Astrocyte (in vitro differentiated cells and primary cell): Measurements from ENCODE around the gene ZNF622. TPM values are rescaled to one million over a fixed set of nuclear protein-coding genes. Genes with fewer than 3 reads are reported as not detected.
"Not testable (repeated sequence)": the region's sequence is repeated elsewhere in the genome, so short reads cannot be mapped to it uniquely, and the experiment has no call there.

Experiments used
- DNase-seq: peaks from one replicate; pipeline ENCODE4 v3.0.0-alpha.2; 2010; ENCODE audit warnings: low read depth
- FAIRE-seq: peaks from 2 replicates; lab custom pipeline; 2011; peaks lifted over from hg19 to GRCh38; lab: Jason Lieb, UNC
- H2AFZ ChIP-seq: 2 replicates; pipeline ENCODE4 v1.6.0; 2012; ENCODE audit warnings: low read depth, low read length, inconsistent platforms
- H3K27ac ChIP-seq: 2 replicates; pipeline ENCODE4 v1.5.1; 2011; ENCODE audit warnings: low read depth, low read length, inconsistent platforms
- H3K27me3 ChIP-seq: 2 replicates; pipeline ENCODE4 v1.6.0; 2011; ENCODE audit warnings: low read length, inconsistent platforms; ENCODE audit not compliant: insufficient read depth
- H3K36me3 ChIP-seq: 2 replicates; pipeline ENCODE4 v1.5.1; 2011; ENCODE audit warnings: low read length, inconsistent platforms; ENCODE audit not compliant: insufficient read depth
- H3K4me1 ChIP-seq: 2 replicates; pipeline ENCODE4 v1.5.1; 2011; ENCODE audit warnings: low read length, inconsistent platforms; ENCODE audit not compliant: insufficient read depth
- H3K4me2 ChIP-seq: 2 replicates; pipeline ENCODE4 v1.6.0; 2012; ENCODE audit warnings: low read length, inconsistent platforms
- H3K4me3 ChIP-seq: 2 replicates; pipeline ENCODE4 v1.5.1; 2011; ENCODE audit warnings: low read depth, mild to moderate bottlenecking, low read length, inconsistent platforms; ENCODE audit not compliant: insufficient read depth
- H3K79me2 ChIP-seq: 2 replicates; pipeline ENCODE4 v1.6.0; 2012; ENCODE audit warnings: mild to moderate bottlenecking, low read length, inconsistent platforms; ENCODE audit not compliant: insufficient read depth
- H3K9ac ChIP-seq: 2 replicates; pipeline ENCODE4 v1.6.0; 2012; ENCODE audit warnings: mild to moderate bottlenecking, low read length, inconsistent platforms
- H3K9me3 ChIP-seq: 2 replicates; pipeline ENCODE4 v1.5.1; 2012; ENCODE audit warnings: low read depth, mild to moderate bottlenecking, low read length, inconsistent platforms; ENCODE audit not compliant: insufficient read depth
- H4K20me1 ChIP-seq: 2 replicates; pipeline ENCODE4 v1.6.0; 2012; ENCODE audit warnings: low read length, inconsistent platforms; ENCODE audit not compliant: insufficient read depth
- H3K27ac Mint-ChIP-seq: one replicate; pipeline ENCODE4 v1.8.0; 2021; ENCODE audit warnings: mild to moderate bottlenecking, mixed read lengths; ENCODE audit not compliant: unreplicated experiment
- H3K27me3 Mint-ChIP-seq: one replicate; pipeline ENCODE4 v1.8.0; 2021; ENCODE audit warnings: low read depth, mixed read lengths; ENCODE audit not compliant: unreplicated experiment
- H3K36me3 Mint-ChIP-seq: one replicate; pipeline ENCODE4 v1.8.0; 2021; ENCODE audit warnings: low read depth, mixed read lengths; ENCODE audit not compliant: unreplicated experiment
- H3K4me1 Mint-ChIP-seq: one replicate; pipeline ENCODE4 v1.8.0; 2021; ENCODE audit warnings: low read depth, mixed read lengths; ENCODE audit not compliant: unreplicated experiment
- H3K4me3 Mint-ChIP-seq: one replicate; pipeline ENCODE4 v1.8.0; 2021; ENCODE audit warnings: mild to moderate bottlenecking, moderate library complexity, mixed read lengths; ENCODE audit not compliant: unreplicated experiment
- H3K9me3 Mint-ChIP-seq: one replicate; pipeline ENCODE4 v1.8.0; 2021; ENCODE audit warnings: mild to moderate bottlenecking, mixed read lengths; ENCODE audit not compliant: unreplicated experiment
- CTCF ChIP-seq: IDR thresholded peaks from 2 replicates; pipeline ENCODE4 v1.5.1; 2011; ENCODE audit warnings: low read depth, mild to moderate bottlenecking, inconsistent platforms, low read length, moderate library complexity; ENCODE audit not compliant: insufficient read depth
- EZH2 ChIP-seq: IDR thresholded peaks from 2 replicates; pipeline ENCODE4 v1.6.1; 2012; ENCODE audit warnings: mild to moderate bottlenecking, low read length, inconsistent platforms; ENCODE audit not compliant: insufficient read depth
- total RNA-seq: library from RNA; stranded (reverse); gene quantifications from 2 replicates; pipeline ENCODE4 v1.2.1, GENCODE V29; 2021

ZNF622 gene
- total RNA-seq, 1 donor from 2014 or later: 56.4 TPM

GRCh38 chr5:16480821-16481538, 15.4 kb upstream of the ZNF622 start:
- DNase-seq: no peak
- Histone ChIP-seq H3K9me3 (no peaks in the 10 kb centered on the region), H4K20me1 (no peaks in the 10 kb centered on the region), H3K4me2 (no peak overlapping the region), H3K4me1 (no peaks in the 10 kb centered on the region), H3K9ac (no peak overlapping the region), H3K27ac (no peak overlapping the region), H3K36me3 (no peaks in the 10 kb centered on the region), H3K79me2 (no peaks in the 10 kb centered on the region), H3K4me3 (no peak overlapping the region), H2AFZ (no peak overlapping the region), H3K27me3 (no peaks in the 10 kb centered on the region)
- Mint-ChIP-seq H3K4me3 (no peak overlapping the region), H3K27me3 (no peaks in the 10 kb centered on the region), H3K27ac (no peak overlapping the region), H3K9me3 (peaks cover 1% of the 10 kb centered on the region), H3K36me3 (no peaks in the 10 kb centered on the region), H3K4me1 (peaks cover 4% of the 10 kb centered on the region)
- no peak for FAIRE-seq
- TF ChIP-seq EZH2 (no peak), CTCF (no peak)

GRCh38 chr5:16480144-16480543, 14.5 kb upstream of the ZNF622 start:
- H3K4me3 ChIP-seq: no peak overlapping the region
- TF ChIP-seq EZH2 (no peak), CTCF (no peak)
- H4K20me1 ChIP-seq: no peaks in the 10 kb centered on the region
- H3K4me1 ChIP-seq: no peaks in the 10 kb centered on the region
- Mint-ChIP-seq H3K27me3 (no peaks in the 10 kb centered on the region), H3K4me1 (peaks cover 4% of the 10 kb centered on the region), H3K9me3 (peaks cover 1% of the 10 kb centered on the region), H3K27ac (no peak overlapping the region), H3K36me3 (no peaks in the 10 kb centered on the region), H3K4me3 (no peak overlapping the region)
- FAIRE-seq (no peak), DNase-seq (no peak)
- no peaks in the 10 kb centered on the region for H3K9me3 ChIP-seq
- no peaks in the 10 kb centered on the region for H3K27me3 ChIP-seq
- H3K36me3 ChIP-seq: no peaks in the 10 kb centered on the region
- H3K4me2 ChIP-seq: no peak overlapping the region
- no peak overlapping the region for H3K27ac ChIP-seq
- H3K79me2 ChIP-seq: no peaks in the 10 kb centered on the region
- no peak overlapping the region for H3K9ac ChIP-seq
- H2AFZ ChIP-seq: no peak overlapping the region

- no peaks in the 10 kb centered on the region for H3K79me2 ChIP-seq
- no peaks in the 10 kb centered on the region for H3K36me3 ChIP-seq
- no peak overlapping the region for H3K9ac ChIP-seq
- H3K9me3 ChIP-seq: no peaks in the 10 kb centered on the region
- no peak overlapping the region for H3K27ac ChIP-seq
- TF ChIP-seq EZH2: no peak
- TF ChIP-seq CTCF: no peak
- no peak overlapping the region for H3K4me3 ChIP-seq
- FAIRE-seq: no peak
- Mint-ChIP-seq H3K36me3 (no peaks in the 10 kb centered on the region), H3K9me3 (peaks cover 1% of the 10 kb centered on the region), H3K4me1 (peaks cover 4% of the 10 kb centered on the region), H3K4me3 (no peak overlapping the region), H3K27ac (no peak overlapping the region), H3K27me3 (no peaks in the 10 kb centered on the region)
- no peak overlapping the region for H2AFZ ChIP-seq
- no peak overlapping the region for H3K4me2 ChIP-seq
- no peaks in the 10 kb centered on the region for H4K20me1 ChIP-seq
- H3K4me1 ChIP-seq: no peaks in the 10 kb centered on the region
- DNase-seq: no peak
- no peaks in the 10 kb centered on the region for H3K27me3 ChIP-seq
These were observed 11.9 kb upstream of the ZNF622 start for GRCh38 chr5:16477541-16477940.

- not testable (repeated sequence) for H4K20me1 ChIP-seq, H3K4me3 Mint-ChIP-seq, H3K27me3 ChIP-seq, H3K27me3 Mint-ChIP-seq, H3K27ac Mint-ChIP-seq, H3K9me3 Mint-ChIP-seq, H3K4me3 ChIP-seq, H3K4me2 ChIP-seq, DNase-seq, H3K79me2 ChIP-seq, FAIRE-seq, H3K9ac ChIP-seq, H3K4me1 ChIP-seq, H3K9me3 ChIP-seq, H3K27ac ChIP-seq, H2AFZ ChIP-seq, H3K36me3 ChIP-seq, H3K4me1 Mint-ChIP-seq, H3K36me3 Mint-ChIP-seq
These were observed 10.8 kb upstream of the ZNF622 start for GRCh38 chr5:16476417-16476816.
